Epidermal melanocyte (primary cell): Measurements from ENCODE around the gene PHF21B.
"Not testable (repeated sequence)": the region's sequence is repeated elsewhere in the genome, so short reads cannot be mapped to it uniquely, and the experiment has no call there.

Experiments used
- DNase-seq: peaks from one replicate; pipeline ENCODE4 v3.0.0; 2011; ENCODE audit warnings: low spot score; ENCODE audit not compliant: insufficient read length

PHF21B gene

GRCh38 chr22:44935724-44936123 is 74.1 kb downstream of the PHF21B start:
- no peak for DNase-seq

- no peak for DNase-seq
These were observed 75.4 kb downstream of the PHF21B start for GRCh38 chr22:44934454-44934735.

- no peak for DNase-seq
These were observed 75.9 kb downstream of the PHF21B start for GRCh38 chr22:44933666-44934453.

- no peak for DNase-seq
These were observed 77.3 kb downstream of the PHF21B start for GRCh38 chr22:44932493-44932892.

GRCh38 chr22:44931766-44932165 is 78.0 kb downstream of the PHF21B start:
- no peak for DNase-seq

- DNase-seq = no peak
These were observed 78.7 kb downstream of the PHF21B start for GRCh38 chr22:44931077-44931540.

- DNase-seq = no peak
These were observed 79.1 kb downstream of the PHF21B start for GRCh38 chr22:44930711-44931035.

GRCh38 chr22:44930016-44930710 is 79.6 kb downstream of the PHF21B start:
- no peak for DNase-seq

- DNase-seq = no peak
These were observed 80.3 kb downstream of the PHF21B start for GRCh38 chr22:44929359-44930015.

- no peak for DNase-seq
These were observed 81.0 kb downstream of the PHF21B start for GRCh38 chr22:44928711-44929358.

- no peak for DNase-seq
These were observed 81.7 kb downstream of the PHF21B start for GRCh38 chr22:44928136-44928463.

GRCh38 chr22:44927463-44928135 is 82.2 kb downstream of the PHF21B start:
- DNase-seq = no peak

GRCh38 chr22:44926491-44927415 is 83.1 kb downstream of the PHF21B start:
- no peak for DNase-seq

- DNase-seq = no peak
These were observed 83.7 kb downstream of the PHF21B start for GRCh38 chr22:44926124-44926475.

- no peak for DNase-seq
These were observed 84.2 kb downstream of the PHF21B start for GRCh38 chr22:44925465-44926123.

- no peak for DNase-seq
These were observed 85.1 kb downstream of the PHF21B start for GRCh38 chr22:44924710-44925109.

- no peak for DNase-seq
These were observed 85.7 kb downstream of the PHF21B start for GRCh38 chr22:44924098-44924497.

- not testable (repeated sequence) for DNase-seq
These were observed 88.0 kb downstream of the PHF21B start for GRCh38 chr22:44921766-44922165.

GRCh38 chr22:44920183-44920582 is 89.6 kb downstream of the PHF21B start:
- no peak for DNase-seq

GRCh38 chr22:44919691-44920090 is 90.1 kb downstream of the PHF21B start:
- DNase-seq = no peak
